Fibroblast of the conjunctiva (primary cell): ENCODE data around the gene CHTOP.

Experiments
- DNase-seq: peaks from one replicate; pipeline ENCODE4 v3.0.0-alpha.2; 2010; ENCODE audit warnings: low read depth

Gene CHTOP

GRCh38 chr1:153613406-153613805, 20.5 kb upstream of the CHTOP start:
- no peak for DNase-seq

GRCh38 chr1:153614189-153614900, 19.5 kb upstream of the CHTOP start:
- DNase-seq, result no peak

GRCh38 chr1:153614906-153615305, 19.0 kb upstream of the CHTOP start:
- DNase-seq, result no peak

GRCh38 chr1:153615406-153615805, 18.5 kb upstream of the CHTOP start:
- no peak for DNase-seq

- DNase-seq, result no peak
Observed at GRCh38 chr1:153616144-153616916, 17.5 kb upstream of the CHTOP start, which contains the start of gene S100A14. TSS of gene S100A14 (minus strand) at chr1:153616325. CDS start at chr1:153615858, 467 bp downstream.

GRCh38 chr1:153616917-153617311, 17.0 kb upstream of the CHTOP start:
- DNase-seq, result no peak

GRCh38 chr1:153617663-153618062, 16.2 kb upstream of the CHTOP start:
- DNase-seq, result no peak

- DNase-seq, result no peak
Observed at GRCh38 chr1:153619171-153619570, 14.7 kb upstream of the CHTOP start.

- DNase-seq, result no peak
Observed at GRCh38 chr1:153623101-153623500, 10.8 kb upstream of the CHTOP start.

GRCh38 chr1:153624965-153625611, 8.8 kb upstream of the CHTOP start:
- no peak for DNase-seq

- no peak for DNase-seq
Observed at GRCh38 chr1:153626477-153626903, 7.4 kb upstream of the CHTOP start.

- DNase-seq, result peak; percentile 93
Observed at GRCh38 chr1:153626904-153627714, 6.8 kb upstream of the CHTOP start, which contains the start of gene S100A13. TSS of gene S100A13 (minus strand) at chr1:153627505. CDS start at chr1:153626472, 1,033 bp downstream.

- no peak for DNase-seq
Observed at GRCh38 chr1:153627715-153628626, 5.9 kb upstream of the CHTOP start, which contains the start of gene S100A1. TSS of gene S100A1 (plus strand) at chr1:153628434. CDS start at chr1:153630522, 2,088 bp downstream.

- no peak for DNase-seq
Observed at GRCh38 chr1:153628638-153629342, 5.1 kb upstream of the CHTOP start.

GRCh38 chr1:153629343-153629665, 4.6 kb upstream of the CHTOP start:
- no peak for DNase-seq

GRCh38 chr1:153629971-153630370, 3.9 kb upstream of the CHTOP start:
- no peak for DNase-seq

- DNase-seq, result no peak
Observed at GRCh38 chr1:153630384-153630783, 3.5 kb upstream of the CHTOP start.

GRCh38 chr1:153631047-153632022, 2.5 kb upstream of the CHTOP start:
- no peak for DNase-seq
